ENCODE data around the gene FARSB. TPM values are rescaled to one million over a fixed set of nuclear protein-coding genes. Genes with fewer than 3 reads are reported as not detected.

Gene FARSB
- total and polyA plus RNA-seq, 2 experiments from 2014 or later, result 12.9 to 15.0 TPM

DNA sequence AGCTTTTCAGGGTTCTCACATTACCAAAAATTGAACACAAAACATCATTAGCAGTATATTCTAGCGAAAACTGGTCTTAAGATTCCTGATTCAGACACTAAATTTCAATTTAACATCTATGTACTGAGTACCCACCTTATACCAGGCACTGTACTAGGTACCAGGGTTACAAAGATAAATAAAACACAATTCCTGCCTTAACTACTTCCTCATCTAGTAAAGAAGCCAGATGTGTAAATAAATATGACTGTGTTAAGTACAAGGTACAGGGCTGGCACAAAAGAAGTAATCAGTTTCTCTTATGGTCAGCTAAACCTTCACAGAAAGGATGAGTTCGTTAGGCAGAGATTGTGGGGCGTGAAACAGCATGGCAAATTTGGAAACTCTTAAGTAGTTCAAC, 6.1 kb downstream of the FARSB start:
- 96% methylated on average over 3 of the region's 3 CpGs for WGBS (ENCODE audit: low lambda C conversion rate, missing lambda C conversion rate)
- no peak overlapping the region for H3K4me2 ChIP-seq
- H3K4me1 ChIP-seq (ENCODE audit: insufficient read depth), result no peaks in the 10 kb centered on the region
- H4K20me1 ChIP-seq (ENCODE audit: insufficient read depth, poor library complexity, severe bottlenecking), result no peaks in the 10 kb centered on the region
- no peaks in the 10 kb centered on the region for H3K9me3 ChIP-seq (ENCODE audit: low read depth)
- DNase-seq (ENCODE audit: low spot score), result no peak
- no peaks in the 10 kb centered on the region for H3K27me3 ChIP-seq
- H3K4me3 ChIP-seq, result no peak overlapping the region
- H3K79me2 ChIP-seq, result peaks cover 50% of the 10 kb centered on the region
- no peak overlapping the region for H3K27ac ChIP-seq
- no peak for TF ChIP-seq EZH2 (IDR thresholded peaks at IDR 0.05; ENCODE audit: borderline replicate concordance)
- no peak for TF ChIP-seq EZH2phosphoT487 (IDR thresholded peaks at IDR 0.05; ENCODE audit: low read depth, severe bottlenecking, unreplicated experiment)
- TF ChIP-seq, protein P1, sequence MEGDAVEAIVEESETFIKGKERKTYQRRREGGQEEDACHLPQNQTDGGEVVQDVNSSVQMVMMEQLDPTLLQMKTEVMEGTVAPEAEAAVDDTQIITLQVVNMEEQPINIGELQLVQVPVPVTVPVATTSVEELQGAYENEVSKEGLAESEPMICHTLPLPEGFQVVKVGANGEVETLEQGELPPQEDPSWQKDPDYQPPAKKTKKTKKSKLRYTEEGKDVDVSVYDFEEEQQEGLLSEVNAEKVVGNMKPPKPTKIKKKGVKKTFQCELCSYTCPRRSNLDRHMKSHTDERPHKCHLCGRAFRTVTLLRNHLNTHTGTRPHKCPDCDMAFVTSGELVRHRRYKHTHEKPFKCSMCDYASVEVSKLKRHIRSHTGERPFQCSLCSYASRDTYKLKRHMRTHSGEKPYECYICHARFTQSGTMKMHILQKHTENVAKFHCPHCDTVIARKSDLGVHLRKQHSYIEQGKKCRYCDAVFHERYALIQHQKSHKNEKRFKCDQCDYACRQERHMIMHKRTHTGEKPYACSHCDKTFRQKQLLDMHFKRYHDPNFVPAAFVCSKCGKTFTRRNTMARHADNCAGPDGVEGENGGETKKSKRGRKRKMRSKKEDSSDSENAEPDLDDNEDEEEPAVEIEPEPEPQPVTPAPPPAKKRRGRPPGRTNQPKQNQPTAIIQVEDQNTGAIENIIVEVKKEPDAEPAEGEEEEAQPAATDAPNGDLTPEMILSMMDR (IDR thresholded peaks at IDR 0.05; ENCODE audit: poor library complexity), result no peak
- H3K9me2 ChIP-seq (replicated peaks; ENCODE audit: insufficient read depth), result no peaks in the 10 kb centered on the region
- no peaks in the 10 kb centered on the region for H3K36me3 ChIP-seq (replicated peaks; ENCODE audit: insufficient read depth, low read depth)
- no peak overlapping the region for H2AFZ ChIP-seq

DNA sequence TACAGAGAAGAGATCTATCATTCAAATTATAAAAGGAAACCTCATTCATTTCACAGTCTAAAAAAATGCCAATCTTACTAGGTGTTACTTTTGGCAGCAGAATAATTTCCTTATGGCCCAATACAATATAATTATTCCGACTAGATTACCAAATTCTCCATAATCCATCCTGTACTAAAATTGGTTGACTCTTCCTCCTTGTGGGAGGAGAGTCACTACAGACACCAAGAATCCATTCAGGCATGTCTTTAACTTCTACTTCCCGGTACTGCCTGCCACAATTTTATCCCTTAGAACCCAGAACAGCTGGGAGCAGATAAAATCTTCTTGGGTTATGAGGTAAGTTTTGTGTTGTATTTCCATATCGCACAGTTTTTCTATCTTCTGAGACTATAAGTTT, 9.9 kb downstream of the FARSB start:
- Histone ChIP-seq H2AFZ (no peak overlapping the region), H3K27ac (no peak overlapping the region), H3K9me2 (replicated peaks; ENCODE audit: insufficient read depth) (no peaks in the 10 kb centered on the region), H4K20me1 (ENCODE audit: insufficient read depth, poor library complexity, severe bottlenecking) (no peaks in the 10 kb centered on the region), H3K27me3 (no peaks in the 10 kb centered on the region), H3K9me3 (ENCODE audit: low read depth) (no peaks in the 10 kb centered on the region), H3K36me3 (replicated peaks; ENCODE audit: insufficient read depth, low read depth) (no peaks in the 10 kb centered on the region), H3K4me3 (no peak overlapping the region), H3K4me2 (no peak overlapping the region), H3K4me1 (ENCODE audit: insufficient read depth) (no peaks in the 10 kb centered on the region), H3K79me2 (peaks cover 22% of the 10 kb centered on the region)
- TF ChIP-seq EZH2 (IDR thresholded peaks at IDR 0.05; ENCODE audit: borderline replicate concordance) (no peak), EZH2phosphoT487 (IDR thresholded peaks at IDR 0.05; ENCODE audit: low read depth, severe bottlenecking, unreplicated experiment) (no peak)
- TF ChIP-seq, protein P1 (IDR thresholded peaks at IDR 0.05; ENCODE audit: poor library complexity), result no peak
- DNase-seq (ENCODE audit: low spot score), result no peak
- 88% methylated on average over 3 of the region's 3 CpGs for WGBS (ENCODE audit: low lambda C conversion rate, missing lambda C conversion rate)

DNA sequence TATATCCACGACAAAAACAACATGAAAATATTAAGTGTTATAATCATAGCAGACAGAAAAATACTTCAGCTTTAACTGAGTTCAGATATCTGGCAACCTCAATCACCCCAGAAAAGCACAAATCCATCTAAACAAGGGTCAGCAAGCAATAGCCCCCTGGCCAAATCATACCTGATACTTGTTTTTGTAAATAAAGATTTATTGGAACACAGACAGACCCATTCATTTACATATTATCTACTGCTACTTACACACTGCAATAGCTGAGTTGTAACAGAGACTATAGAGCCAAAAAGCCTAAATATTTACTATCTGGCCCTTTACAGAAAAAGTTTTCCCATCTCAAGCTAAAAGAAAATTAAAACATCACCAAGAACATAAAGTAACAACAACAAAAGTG, 12.8 kb downstream of the FARSB start:
- WGBS (ENCODE audit: low lambda C conversion rate, missing lambda C conversion rate), result 93% methylated on average over 1 of the region's 1 CpG
- Histone ChIP-seq H3K4me1 (ENCODE audit: insufficient read depth) (no peaks in the 10 kb centered on the region), H3K4me2 (no peak overlapping the region), H2AFZ (no peak overlapping the region), H3K36me3 (replicated peaks; ENCODE audit: insufficient read depth, low read depth) (no peaks in the 10 kb centered on the region), H3K9me2 (replicated peaks; ENCODE audit: insufficient read depth) (no peaks in the 10 kb centered on the region), H3K79me2 (no peaks in the 10 kb centered on the region), H3K9me3 (ENCODE audit: low read depth) (no peaks in the 10 kb centered on the region), H4K20me1 (ENCODE audit: insufficient read depth, poor library complexity, severe bottlenecking) (no peaks in the 10 kb centered on the region), H3K27me3 (no peaks in the 10 kb centered on the region), H3K4me3 (no peak overlapping the region), H3K27ac (no peak overlapping the region)
- no peak for DNase-seq (ENCODE audit: low spot score)
- TF ChIP-seq EZH2phosphoT487 (IDR thresholded peaks at IDR 0.05; ENCODE audit: low read depth, severe bottlenecking, unreplicated experiment) (no peak), EZH2 (IDR thresholded peaks at IDR 0.05; ENCODE audit: borderline replicate concordance) (no peak)
- TF ChIP-seq, protein P1 (IDR thresholded peaks at IDR 0.05; ENCODE audit: poor library complexity), result no peak

DNA sequence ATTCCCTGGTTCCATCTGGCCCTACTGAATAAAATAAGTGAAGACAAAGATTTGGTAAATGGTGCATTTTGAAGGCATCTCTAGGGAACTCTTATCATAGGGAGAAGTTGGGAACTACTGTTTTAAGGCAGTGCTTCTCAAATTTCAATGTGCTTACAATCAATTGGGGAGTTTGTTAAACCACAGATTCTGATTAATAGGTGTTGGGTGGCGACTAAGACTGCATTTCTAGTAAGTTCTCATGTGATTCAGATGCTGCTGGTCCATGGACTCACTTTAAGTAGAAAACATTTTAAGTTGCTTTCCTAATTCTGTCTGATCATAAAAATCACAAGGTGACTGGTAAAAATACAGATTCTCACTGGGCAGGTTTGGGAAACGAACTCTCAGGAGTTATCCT, 14.6 kb downstream of the FARSB start:
- H3K36me3 ChIP-seq (replicated peaks; ENCODE audit: insufficient read depth, low read depth), result no peaks in the 10 kb centered on the region
- H3K4me1 ChIP-seq (ENCODE audit: insufficient read depth), result no peaks in the 10 kb centered on the region
- H3K27ac ChIP-seq, result no peak overlapping the region
- no peaks in the 10 kb centered on the region for H3K9me2 ChIP-seq (replicated peaks; ENCODE audit: insufficient read depth)
- no peak for DNase-seq (ENCODE audit: low spot score)
- no peak overlapping the region for H3K4me3 ChIP-seq
- H4K20me1 ChIP-seq (ENCODE audit: insufficient read depth, poor library complexity, severe bottlenecking), result no peaks in the 10 kb centered on the region
- H3K4me2 ChIP-seq, result no peak overlapping the region
- H3K79me2 ChIP-seq, result no peaks in the 10 kb centered on the region
- H2AFZ ChIP-seq, result no peak overlapping the region
- no peaks in the 10 kb centered on the region for H3K27me3 ChIP-seq
- no peaks in the 10 kb centered on the region for H3K9me3 ChIP-seq (ENCODE audit: low read depth)
- WGBS (ENCODE audit: low lambda C conversion rate, missing lambda C conversion rate), result 91% methylated on average over 2 of the region's 2 CpGs
- TF ChIP-seq, protein P1 (IDR thresholded peaks at IDR 0.05; ENCODE audit: poor library complexity), result no peak
- TF ChIP-seq EZH2phosphoT487 (IDR thresholded peaks at IDR 0.05; ENCODE audit: low read depth, severe bottlenecking, unreplicated experiment), result no peak
